Measurements from ENCODE around the gene NAALADL2.

Gene NAALADL2

GRCh38 chr3:175617247-175617646 is 758.1 kb downstream of the NAALADL2 start:
- DNase-seq, result no peak

- no peak for DNase-seq
Observed at GRCh38 chr3:175619369-175619768, 760.2 kb downstream of the NAALADL2 start.

- no peak for DNase-seq
Observed at GRCh38 chr3:175620093-175620492, 761.0 kb downstream of the NAALADL2 start.

GRCh38 chr3:175620532-175620931 is 761.4 kb downstream of the NAALADL2 start:
- no peak for DNase-seq

GRCh38 chr3:175640958-175641357 is 781.8 kb downstream of the NAALADL2 start:
- DNase-seq, result no peak

GRCh38 chr3:175646865-175647264 is 787.7 kb downstream of the NAALADL2 start:
- DNase-seq, result no peak

- no peak for DNase-seq
Observed at GRCh38 chr3:175648899-175649298, 789.8 kb downstream of the NAALADL2 start.

GRCh38 chr3:175651716-175652115 is 792.6 kb downstream of the NAALADL2 start:
- DNase-seq, result no peak

- DNase-seq, result no peak
Observed at GRCh38 chr3:175655351-175655750, 796.2 kb downstream of the NAALADL2 start.

- no peak for DNase-seq
Observed at GRCh38 chr3:175656461-175656860, 797.3 kb downstream of the NAALADL2 start.

- DNase-seq, result no peak
Observed at GRCh38 chr3:175659670-175660350, 800.7 kb downstream of the NAALADL2 start.

GRCh38 chr3:175662815-175663214 is 803.7 kb downstream of the NAALADL2 start:
- no peak for DNase-seq

- no peak for DNase-seq
Observed at GRCh38 chr3:175664911-175665310, 805.8 kb downstream of the NAALADL2 start.

- no peak for DNase-seq
Observed at GRCh38 chr3:175668300-175668699, 809.2 kb downstream of the NAALADL2 start.

- DNase-seq, result no peak
Observed at GRCh38 chr3:175670557-175670956, 811.4 kb downstream of the NAALADL2 start.

GRCh38 chr3:175672119-175672689 is 813.1 kb downstream of the NAALADL2 start:
- DNase-seq, result no peak

- no peak for DNase-seq
Observed at GRCh38 chr3:175679568-175679967, 820.4 kb downstream of the NAALADL2 start.

- no peak for DNase-seq
Observed at GRCh38 chr3:175692256-175692655, 833.1 kb downstream of the NAALADL2 start.

GRCh38 chr3:175695251-175695650 is 836.1 kb downstream of the NAALADL2 start:
- no peak for DNase-seq

- DNase-seq, result no peak
Observed at GRCh38 chr3:175702956-175703355, 843.8 kb downstream of the NAALADL2 start.

- DNase-seq, result no peak
Observed at GRCh38 chr3:175704366-175705055, 845.4 kb downstream of the NAALADL2 start.

- no peak for DNase-seq
Observed at GRCh38 chr3:175713268-175713667, 854.1 kb downstream of the NAALADL2 start.

GRCh38 chr3:175716446-175716845 is 857.3 kb downstream of the NAALADL2 start:
- no peak for DNase-seq

- no peak for DNase-seq
Observed at GRCh38 chr3:175726228-175726627, 867.1 kb downstream of the NAALADL2 start.
